ENCODE results near the gene AGFG2. TPM values are rescaled to one million over a fixed set of nuclear protein-coding genes. Genes with fewer than 3 reads are reported as not detected.

The AGFG2 gene
- total RNA-seq, 2 donors from 2014 or later, result 65.0 to 75.5 TPM

- intact Hi-C loops (cut with DNase I, micrococcal nuclease), result no loop called here
- DNase-seq (no peak), ATAC-seq (no peak)
Observed at GRCh38 chr7:100598425-100598824, 59.4 kb downstream of the AGFG2 start.

- DNase-seq, result no peak
- intact Hi-C loops (cut with DNase I, micrococcal nuclease), result no loop called here
- no peak for ATAC-seq
Observed at GRCh38 chr7:100599911-100600729, 61.1 kb downstream of the AGFG2 start.

GRCh38 chr7:100600730-100601038 is 61.7 kb downstream of the AGFG2 start:
- ATAC-seq (no peak), DNase-seq (no peak)
- intact Hi-C loops (cut with DNase I, micrococcal nuclease), result no loop called here

- intact Hi-C loops (cut with DNase I, micrococcal nuclease), result no loop called here
- peak; percentile 45 to 67 for DNase-seq
- no peak for ATAC-seq
Observed at GRCh38 chr7:100602889-100603725, 64.1 kb downstream of the AGFG2 start.

- DNase-seq (no peak), ATAC-seq (no peak)
- intact Hi-C loops (cut with DNase I, micrococcal nuclease), result no loop called here
Observed at GRCh38 chr7:100603726-100604027, 64.7 kb downstream of the AGFG2 start.

- ATAC-seq, result peak; percentile 78
- DNase-seq, result peak; percentile 79 to 83
- intact Hi-C loops (cut with DNase I, micrococcal nuclease), result no loop called here
Observed at GRCh38 chr7:100604028-100604975, 65.3 kb downstream of the AGFG2 start.

- peak; percentile 54 for ATAC-seq
- intact Hi-C loops (cut with DNase I, micrococcal nuclease), result no loop called here
- peak; percentile 70 to 72 for DNase-seq
Observed at GRCh38 chr7:100604976-100605911, 66.2 kb downstream of the AGFG2 start.

GRCh38 chr7:100606313-100606712 is 67.3 kb downstream of the AGFG2 start:
- intact Hi-C loops (cut with DNase I, micrococcal nuclease), result no loop called here
- DNase-seq (no peak), ATAC-seq (no peak)

- intact Hi-C loops (cut with DNase I, micrococcal nuclease), result no loop called here
- DNase-seq (no peak), ATAC-seq (no peak)
Observed at GRCh38 chr7:100607111-100607510, 68.1 kb downstream of the AGFG2 start.

GRCh38 chr7:100609958-100610357 is 71.0 kb downstream of the AGFG2 start:
- ATAC-seq, result no peak
- intact Hi-C loops (cut with DNase I, micrococcal nuclease), result no loop called here
- DNase-seq, result no peak

- peak; percentile 99 for DNase-seq
- intact Hi-C loops (cut with DNase I, micrococcal nuclease), result no loop called here
Observed at GRCh38 chr7:100611983-100612729, 73.2 kb downstream of the AGFG2 start, which contains the start of gene MOSPD3. MOSPD3 (plus strand) TSS chr7:100612540; CDS start chr7:100612792, 252 bp downstream.

GRCh38 chr7:100612730-100613390 is 73.9 kb downstream of the AGFG2 start:
- peak; percentile 1 for ATAC-seq
- DNase-seq, result peak in 1 of 2 donors; percentile 31
- intact Hi-C loops (cut with DNase I, micrococcal nuclease), result no loop called here

More at GRCh38 chr7:100611983-100612729, 73.2 kb downstream of the AGFG2 start, which contains the start of gene MOSPD3:
- ATAC-seq, result peak; percentile 93

GRCh38 chr7:100613412-100614175 is 74.6 kb downstream of the AGFG2 start:
- intact Hi-C loops (cut with DNase I, micrococcal nuclease), result no loop called here

GRCh38 chr7:100614308-100614861 is 75.4 kb downstream of the AGFG2 start:
- ATAC-seq (no peak), DNase-seq (no peak)
- intact Hi-C loops (cut with DNase I, micrococcal nuclease), result no loop called here

More at GRCh38 chr7:100613412-100614175, 74.6 kb downstream of the AGFG2 start:
- DNase-seq (no peak), ATAC-seq (no peak)
